T-cell (primary cell): ENCODE data around the gene CYP4F8. TPM values are rescaled to one million over a fixed set of nuclear protein-coding genes. Genes with fewer than 3 reads are reported as not detected.
"Not testable (repeated sequence)": the region's sequence is repeated elsewhere in the genome, so short reads cannot be mapped to it uniquely, and the experiment has no call there.

ENCODE experiments used
- ATAC-seq, 4 experiments: fragments of 200-7000 bp in 3 of 4; fragments of 150-1000 bp in 1 of 4; cut with Tn5 transposase; replicated peaks in 1 of 4; 1 replicate in 3 of 4; 2 replicates in 1 of 4; pipeline ENCODE4 v1.10.0; 2021; ENCODE audit warnings: moderate library complexity in 3 of 4, mild to moderate bottlenecking in 2 of 4, moderate number of reproducible peaks in 1 of 4
- CTCF ChIA-PET, 2 donors: fragments of 300-600 bp; sonication (Branson Sonifier 250); formaldehyde crosslinking; loops; one replicate each; lab custom pipeline; 2022; ENCODE audit warnings: antibody characterized with exemption in 2 of 2; lab: Charles Lee
- POLR2A ChIA-PET, 2 donors: fragments of 300-600 bp; sonication (Branson Sonifier 250); formaldehyde crosslinking; loops; one replicate each; lab custom pipeline; 2022; ENCODE audit warnings: antibody characterized with exemption in 2 of 2; lab: Charles Lee
- DNase-seq, 35 experiments: peaks; one replicate each; pipeline versions ENCODE4 v3.0.0 to v3.0.0-alpha.2; 2013 to 2023
- H3K27ac ChIP-seq: one replicate; pipeline ENCODE4 v1.5.1; 2013; ENCODE audit warnings: low read length
- H3K27me3 ChIP-seq, 2 experiments: replicated peaks in 1 of 2; 1 replicate in 1 of 2; 2 replicates in 1 of 2; pipeline versions ENCODE4 v1.6.1 to v1.7.0; 2013; ENCODE audit warnings: low read length in 1 of 2, mixed read lengths in 1 of 2; ENCODE audit not compliant: control insufficient read depth in 2 of 2, insufficient read depth in 2 of 2; ENCODE audit errors: extremely low read depth in 1 of 2
- H3K36me3 ChIP-seq, 2 donors: 1 replicate in 1 of 2; 2 replicates in 1 of 2; pipeline versions ENCODE4 v1.6.1 to v1.7.0; 2013; ENCODE audit warnings: low read length in 1 of 2; ENCODE audit not compliant: control insufficient read depth in 2 of 2, insufficient read depth in 1 of 2; ENCODE audit errors: extremely low read depth in 1 of 2
- H3K4me1 ChIP-seq, 2 experiments: 1 replicate in 1 of 2; 2 replicates in 1 of 2; pipeline versions ENCODE4 v1.6.1 to v1.7.0; 2013; ENCODE audit warnings: low read length in 2 of 2, mixed read lengths in 1 of 2; ENCODE audit not compliant: insufficient read depth in 2 of 2, control insufficient read depth in 1 of 2; ENCODE audit errors: extremely low read depth in 1 of 2
- H3K4me3 ChIP-seq, 2 donors: 1 replicate in 1 of 2; 2 replicates in 1 of 2; pipeline versions ENCODE4 v1.5.1 to v1.7.0; 2013; ENCODE audit warnings: mild to moderate bottlenecking in 2 of 2, low read length in 1 of 2, moderate library complexity in 1 of 2; ENCODE audit not compliant: control insufficient read depth in 1 of 2; ENCODE audit errors: extremely low read depth in 1 of 2
- H3K9me3 ChIP-seq: 2 replicates; pipeline ENCODE4 v1.7.0; 2013
- H3K27ac Mint-ChIP-seq, 2 donors: one replicate each; pipeline ENCODE4 v1.8.0; 2020 to 2021; ENCODE audit warnings: mild to moderate bottlenecking in 2 of 2, mixed read lengths in 2 of 2
- H3K27me3 Mint-ChIP-seq, 2 donors: one replicate each; pipeline ENCODE4 v1.8.0; 2021 to 2022; ENCODE audit warnings: mixed read lengths in 2 of 2
- H3K36me3 Mint-ChIP-seq: one replicate; pipeline ENCODE4 v1.8.0; 2021; ENCODE audit warnings: mixed read lengths
- H3K4me1 Mint-ChIP-seq, 3 donors: one replicate each; pipeline ENCODE4 v1.8.0; 2020 to 2022; ENCODE audit warnings: mixed read lengths in 3 of 3, mild to moderate bottlenecking in 1 of 3
- H3K4me3 Mint-ChIP-seq, 3 donors: one replicate each; pipeline ENCODE4 v1.8.0; 2020 to 2022; ENCODE audit warnings: mild to moderate bottlenecking in 3 of 3, mixed read lengths in 3 of 3, moderate library complexity in 3 of 3
- H3K9me3 Mint-ChIP-seq, 3 donors: one replicate each; pipeline ENCODE4 v1.8.0; 2020 to 2022; ENCODE audit warnings: mixed read lengths in 3 of 3
- WGBS: methylation state at CpG from one replicate; pipeline ENCODE4 v1.1.5; 2013; ENCODE audit warnings: missing lambda C conversion rate; ENCODE audit not compliant: insufficient coverage; 5-methylcytosine and 5-hydroxymethylcytosine counted together
- total RNA-seq, 35 experiments: library from RNA in 6 of 35; stranded (reverse) in 6 of 35; fragments of 120-200 nt in 1 of 35; gene quantifications; one replicate each; pipeline versions ENCODE4 v1.2.1 to v1.2.4 and lab custom pipeline; 2013 to 2026

The CYP4F8 gene
- total RNA-seq, 5 donors from 2014 or later (not counting 1 experiment from before 2014, with no cell fraction given): not detected

- H3K9me3 ChIP-seq, CTCF ChIA-PET, H3K36me3 ChIP-seq, H3K36me3 Mint-ChIP-seq, ATAC-seq, H3K4me1 ChIP-seq, H3K27ac Mint-ChIP-seq, H3K4me3 Mint-ChIP-seq, H3K4me3 ChIP-seq, POLR2A ChIA-PET, H3K4me1 Mint-ChIP-seq, H3K27ac ChIP-seq, DNase-seq: not testable (repeated sequence)
- H3K27me3 ChIP-seq: peaks cover 0 to 45% of the 10 kb centered on the region in 2 experiments
- no CpG with 5 or more reads among the region's 5 CpGs for WGBS
- H3K9me3 Mint-ChIP-seq: peaks cover 0 to 11% (median 4%) of the 10 kb centered on the region in 3 donors
- H3K27me3 Mint-ChIP-seq: peaks cover 41 to 57% of the 10 kb centered on the region in 2 donors
These were observed 22.5 kb upstream of the CYP4F8 start for GRCh38 chr19:15592506-15592905.

DNA sequence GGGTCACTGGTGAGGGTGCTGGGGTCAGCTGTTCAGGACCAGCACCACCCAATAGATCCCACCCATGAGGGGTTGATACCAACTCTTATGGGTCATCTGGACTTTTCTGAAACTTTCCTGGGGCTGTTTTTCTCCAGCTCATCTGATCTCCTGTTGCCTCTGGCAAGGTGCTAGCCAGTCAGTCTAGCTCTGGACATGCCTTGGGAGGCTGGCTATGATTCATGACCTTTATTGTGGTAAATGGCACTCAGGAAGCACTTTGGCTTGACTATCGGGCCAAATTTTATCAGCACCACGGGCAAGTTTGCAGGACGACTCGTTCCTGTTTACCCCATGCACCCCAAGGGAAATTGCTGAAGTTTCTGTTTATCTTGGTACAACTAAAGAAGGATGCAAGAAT is 21.3 kb upstream of the CYP4F8 start:
- no CpG with 5 or more reads among the region's 4 CpGs for WGBS
- H3K4me1 Mint-ChIP-seq: not testable (repeated sequence)

DNA sequence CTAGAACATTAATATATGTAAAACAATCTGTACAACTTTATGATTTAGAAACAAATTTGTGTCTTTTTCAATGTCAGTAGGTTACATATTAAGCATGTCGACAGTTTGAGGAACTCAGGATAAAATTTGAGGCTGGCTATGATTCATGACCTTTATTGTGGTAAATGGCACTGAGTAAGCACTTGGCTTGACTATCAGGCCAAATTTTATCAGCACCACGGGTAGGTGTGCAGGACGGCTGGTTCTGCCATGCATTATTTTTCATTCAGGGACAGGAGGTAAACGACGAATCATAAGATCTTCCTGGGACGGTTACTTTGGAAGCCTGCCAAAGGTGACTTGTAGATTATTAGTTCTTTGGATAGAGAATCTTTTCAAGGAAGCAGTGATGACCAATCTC is 19.9 kb upstream of the CYP4F8 start:
- no peak overlapping the region for H3K27ac Mint-ChIP-seq
- no peak overlapping the region for H3K4me3 Mint-ChIP-seq
- Histone ChIP-seq H3K27me3 (peaks cover 0 to 28% of the 10 kb centered on the region in 2 experiments), H3K27ac (no peak overlapping the region), H3K4me1 (no peaks in the 10 kb centered on the region), H3K36me3 (no peaks in the 10 kb centered on the region), H3K9me3 (no peaks in the 10 kb centered on the region), H3K4me3 (no peak overlapping the region)
- ATAC-seq (no peak), DNase-seq (no peak)
- H3K4me1 Mint-ChIP-seq: no peaks in the 10 kb centered on the region
- H3K36me3 Mint-ChIP-seq: peaks cover 4% of the 10 kb centered on the region
- ChIA-PET CTCF (no interaction called here), POLR2A (no interaction called here)
- peaks cover 33 to 43% of the 10 kb centered on the region in 2 donors for H3K27me3 Mint-ChIP-seq
- 26% methylated on average over 4 of the region's 6 CpGs for WGBS
- peaks cover 0 to 11% (median 4%) of the 10 kb centered on the region in 3 donors for H3K9me3 Mint-ChIP-seq

More for the DNA sequence above, 21.3 kb upstream of the CYP4F8 start:
- H3K4me1 ChIP-seq, H3K36me3 ChIP-seq, H3K9me3 ChIP-seq, H3K27ac Mint-ChIP-seq, DNase-seq, POLR2A ChIA-PET, H3K27ac ChIP-seq, H3K36me3 Mint-ChIP-seq, ATAC-seq, H3K4me3 ChIP-seq, H3K4me3 Mint-ChIP-seq: not testable (repeated sequence)
- CTCF ChIA-PET: interaction anchor here in 1 of 2 donors (0.6 kb wide), 1 partner anchor 186 kb away, joined by 5 read pairs; no protein-coding TSS in a partner anchor
- peaks cover 33 to 47% of the 10 kb centered on the region in 2 donors for H3K27me3 Mint-ChIP-seq
- H3K9me3 Mint-ChIP-seq: peaks cover 0 to 11% (median 4%) of the 10 kb centered on the region in 3 donors
- H3K27me3 ChIP-seq: peaks cover 0 to 33% of the 10 kb centered on the region in 2 experiments

DNA sequence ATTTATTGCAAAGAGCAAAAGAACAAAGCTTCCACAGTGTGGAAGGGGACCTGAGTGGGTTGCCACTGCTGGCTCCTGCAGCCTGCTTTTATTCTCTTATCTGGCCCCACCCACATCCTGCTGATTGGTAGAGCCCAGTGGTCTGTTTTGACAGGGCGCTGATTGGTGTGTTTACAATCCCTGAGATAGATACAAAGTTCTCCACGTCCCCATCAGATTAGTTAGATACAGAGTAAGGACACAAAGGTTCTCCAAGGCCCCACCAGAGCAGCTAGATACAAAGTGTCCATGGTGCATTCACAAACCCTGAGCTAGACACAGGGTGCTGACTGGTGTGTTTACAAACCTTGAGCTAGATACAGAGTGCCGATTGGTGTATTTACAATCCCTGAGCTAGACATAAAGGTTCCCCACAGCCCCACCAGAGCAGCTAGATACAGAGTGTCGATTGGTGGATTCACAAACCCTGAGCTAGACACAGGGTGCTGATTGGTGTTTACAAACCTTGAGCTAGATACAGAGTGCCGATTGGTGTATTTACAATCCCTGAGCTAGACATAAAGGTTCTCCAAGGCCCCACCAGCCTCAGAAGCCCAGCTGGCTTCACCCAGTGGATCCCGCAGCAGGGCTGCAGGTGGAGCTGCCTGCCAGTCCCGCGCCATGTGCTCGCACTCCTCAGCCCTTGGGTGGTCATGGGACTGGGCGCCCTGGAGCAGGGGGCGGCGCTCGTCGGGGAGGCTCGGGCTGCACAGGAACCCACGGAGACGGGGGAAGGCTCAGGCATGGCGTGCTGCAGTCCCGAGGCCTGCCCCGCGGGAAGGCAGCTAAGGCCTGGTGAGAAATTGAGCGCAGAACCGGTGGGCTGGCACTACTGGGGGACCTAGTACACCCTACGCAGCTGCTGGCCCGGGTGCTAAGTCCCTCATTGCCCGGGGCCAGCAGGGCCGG is 6.8 kb upstream of the CYP4F8 start:
- H3K4me3 Mint-ChIP-seq, H3K4me1 Mint-ChIP-seq, H3K27ac Mint-ChIP-seq, POLR2A ChIA-PET, DNase-seq, H3K36me3 ChIP-seq, H3K9me3 ChIP-seq, H3K27me3 Mint-ChIP-seq, H3K36me3 Mint-ChIP-seq, H3K27me3 ChIP-seq, H3K4me1 ChIP-seq, H3K9me3 Mint-ChIP-seq, H3K4me3 ChIP-seq, H3K27ac ChIP-seq, ATAC-seq: not testable (repeated sequence)
- WGBS: 93% methylated on average over 18 of the region's 27 CpGs
- CTCF ChIA-PET: interaction anchor here in 1 of 2 donors (0.6 kb wide), 1 partner anchor 176 kb away, joined by 7 read pairs; no protein-coding TSS in a partner anchor

DNA sequence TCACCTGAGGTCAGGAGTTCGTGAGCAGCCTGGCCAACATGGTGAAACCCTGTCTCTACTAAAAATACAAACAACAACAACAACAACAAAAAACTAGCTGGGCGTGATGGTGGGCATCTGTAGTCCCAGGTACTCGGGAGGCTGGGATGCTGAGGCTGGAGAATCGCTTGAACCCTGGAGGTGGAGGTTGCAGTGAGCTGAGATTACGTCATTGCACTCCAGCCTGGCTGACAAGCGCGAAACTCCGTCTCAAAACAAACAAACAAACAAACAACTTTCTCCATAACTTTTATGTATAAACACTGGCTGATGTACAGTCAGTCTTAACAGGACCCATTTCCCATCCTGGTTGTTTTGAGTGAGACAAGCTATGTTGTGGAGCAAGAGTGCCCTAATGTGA is 5.8 kb upstream of the CYP4F8 start:
- no CpG with 5 or more reads among the region's 8 CpGs for WGBS

DNA sequence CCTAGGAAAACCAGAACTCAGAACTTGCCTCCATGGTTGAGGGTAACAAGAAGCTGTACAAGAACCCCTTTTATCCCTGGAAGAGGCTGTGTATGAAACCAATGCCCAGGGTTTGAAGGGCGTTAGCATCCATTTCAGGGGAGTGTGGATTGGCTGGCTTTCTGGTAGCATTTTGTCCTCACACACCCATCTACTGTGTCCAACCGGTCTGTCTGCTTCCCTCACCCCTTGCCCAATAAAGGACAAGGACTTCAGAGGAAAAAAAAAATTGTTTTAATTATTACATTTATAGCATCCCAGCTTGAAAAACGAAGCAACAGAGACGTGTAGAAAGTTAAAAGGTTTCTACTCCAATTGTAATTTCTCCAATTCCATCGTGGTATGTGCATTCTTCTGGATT is 2.7 kb upstream of the CYP4F8 start:
- no peak for ATAC-seq
- Histone ChIP-seq H3K4me3 (no peak overlapping the region), H3K9me3 (no peaks in the 10 kb centered on the region), H3K27me3 (peaks cover 0 to 9% of the 10 kb centered on the region in 2 experiments), H3K27ac (no peak overlapping the region), H3K4me1 (no peaks in the 10 kb centered on the region), H3K36me3 (no peaks in the 10 kb centered on the region)
- Mint-ChIP-seq H3K36me3 (no peaks in the 10 kb centered on the region), H3K9me3 (no peaks in the 10 kb centered on the region), H3K4me1 (no peaks in the 10 kb centered on the region), H3K27me3 (peaks cover 11 to 18% of the 10 kb centered on the region in 2 donors), H3K4me3 (no peak overlapping the region), H3K27ac (no peak overlapping the region)
- no CpG with 5 or more reads among the region's 5 CpGs for WGBS
- ChIA-PET POLR2A (no interaction called here), CTCF (no interaction called here)
- no peak for DNase-seq

More for the DNA sequence above, 5.8 kb upstream of the CYP4F8 start:
- Histone ChIP-seq H3K27me3 (peaks cover 0 to 6% of the 10 kb centered on the region in 2 experiments), H3K4me3 (no peak overlapping the region), H3K4me1 (no peaks in the 10 kb centered on the region), H3K27ac (no peak overlapping the region), H3K36me3 (no peaks in the 10 kb centered on the region), H3K9me3 (no peaks in the 10 kb centered on the region)
- Mint-ChIP-seq H3K36me3 (no peaks in the 10 kb centered on the region), H3K4me3 (no peak overlapping the region), H3K27me3 (peaks cover 1 to 5% of the 10 kb centered on the region in 2 donors), H3K9me3 (no peaks in the 10 kb centered on the region), H3K27ac (peak overlapping the region in 1 of 2 donors; percentile 28), H3K4me1 (no peaks in the 10 kb centered on the region)
- POLR2A ChIA-PET: no interaction called here
- no peak for ATAC-seq
- no peak for DNase-seq
- CTCF ChIA-PET: no interaction called here
